ENCODE results near the gene GID8.

GRCh38 chr20:62994869-62995281 lies 56.9 kb downstream of the GID8 start:
- TF ChIP-seq MXI1 (conservative IDR thresholded peaks at IDR 0.05; ENCODE audit: poor library complexity, severe bottlenecking) = no peak
- no peak for TF ChIP-seq EZH2 (IDR thresholded peaks at IDR 0.05; ENCODE audit: borderline replicate concordance, insufficient read depth, low read length, poor library complexity, severe bottlenecking)
- TF ChIP-seq CTCF (IDR thresholded peaks at IDR 0.05; ENCODE audit: poor library complexity, severe bottlenecking) = no peak
